ENCODE data around the gene TNRC6A.

TNRC6A gene

GRCh38 chr16:24753437-24753836 lies 24.0 kb downstream of the TNRC6A start:
- intact Hi-C loops (cut with DNase I): no loop called here
- no peak for DNase-seq

- DNase-seq: no peak
- intact Hi-C loops (cut with DNase I): no loop called here
Measured at GRCh38 chr16:24754543-24754942, 25.1 kb downstream of the TNRC6A start.

GRCh38 chr16:24755201-24755874 lies 25.9 kb downstream of the TNRC6A start:
- intact Hi-C loops (cut with DNase I): no loop called here
- DNase-seq: no peak

GRCh38 chr16:24758373-24758772 lies 28.9 kb downstream of the TNRC6A start:
- intact Hi-C loops (cut with DNase I): no loop called here

GRCh38 chr16:24759006-24759405 lies 29.6 kb downstream of the TNRC6A start:
- DNase-seq: no peak
- intact Hi-C loops (cut with DNase I): no loop called here

More at GRCh38 chr16:24758373-24758772, 28.9 kb downstream of the TNRC6A start:
- no peak for DNase-seq

- DNase-seq: no peak
- intact Hi-C loops (cut with DNase I): no loop called here
Measured at GRCh38 chr16:24761526-24761925, 32.1 kb downstream of the TNRC6A start.

- no peak for DNase-seq
- intact Hi-C loops (cut with DNase I): no loop called here
Measured at GRCh38 chr16:24764916-24765315, 35.5 kb downstream of the TNRC6A start.

- intact Hi-C loops (cut with DNase I): no loop called here
- no peak for DNase-seq
Measured at GRCh38 chr16:24766057-24766456, 36.6 kb downstream of the TNRC6A start.

- intact Hi-C loops (cut with DNase I): no loop called here
- DNase-seq: no peak
Measured at GRCh38 chr16:24769806-24770205, 40.4 kb downstream of the TNRC6A start.

- no peak for DNase-seq
- intact Hi-C loops (cut with DNase I): no loop called here
Measured at GRCh38 chr16:24771132-24771778, 41.8 kb downstream of the TNRC6A start.

- intact Hi-C loops (cut with DNase I): no loop called here
- no peak for DNase-seq
Measured at GRCh38 chr16:24771779-24772157, 42.3 kb downstream of the TNRC6A start.

- intact Hi-C loops (cut with DNase I): no loop called here
- no peak for DNase-seq
Measured at GRCh38 chr16:24773771-24774427, 44.4 kb downstream of the TNRC6A start.

- no peak for DNase-seq
- intact Hi-C loops (cut with DNase I): no loop called here
Measured at GRCh38 chr16:24774510-24774909, 45.1 kb downstream of the TNRC6A start.

GRCh38 chr16:24775455-24775854 lies 46.0 kb downstream of the TNRC6A start:
- DNase-seq: no peak
- intact Hi-C loops (cut with DNase I): no loop called here

GRCh38 chr16:24776501-24777220 lies 47.2 kb downstream of the TNRC6A start:
- intact Hi-C loops (cut with DNase I): no loop called here
- DNase-seq: peak in 2 of 10 donors; percentile 29 to 73

GRCh38 chr16:24778671-24779070 lies 49.2 kb downstream of the TNRC6A start:
- no peak for DNase-seq

GRCh38 chr16:24781256-24781655 lies 51.8 kb downstream of the TNRC6A start:
- intact Hi-C loops (cut with DNase I): no loop called here

More at GRCh38 chr16:24778671-24779070, 49.2 kb downstream of the TNRC6A start:
- intact Hi-C loops (cut with DNase I): no loop called here

GRCh38 chr16:24784121-24784520 lies 54.7 kb downstream of the TNRC6A start:
- intact Hi-C loops (cut with DNase I): no loop called here
- DNase-seq: no peak

More at GRCh38 chr16:24781256-24781655, 51.8 kb downstream of the TNRC6A start:
- no peak for DNase-seq

- intact Hi-C loops (cut with DNase I): no loop called here
- no peak for DNase-seq
Measured at GRCh38 chr16:24789881-24790280, 60.4 kb downstream of the TNRC6A start.

GRCh38 chr16:24800586-24800985 lies 71.1 kb downstream of the TNRC6A start:
- DNase-seq: no peak
- intact Hi-C loops (cut with DNase I): loop anchor here (10.0 kb wide), 1 partner anchor 216 kb away; no protein-coding TSS in a partner anchor

GRCh38 chr16:24801761-24802302 lies 72.4 kb downstream of the TNRC6A start:
- intact Hi-C loops (cut with DNase I): loop anchor here (10.0 kb wide), 1 partner anchor 217 kb away; no protein-coding TSS in a partner anchor
- DNase-seq: no peak
